GM13976 (cell line): ENCODE results near the gene DIABLO.

Experiments
- DNase-seq: peaks from one replicate; pipeline ENCODE4 v3.0.0; 2012; ENCODE audit warnings: low spot score
- CTCF ChIP-seq: IDR thresholded peaks from 2 replicates; pipeline ENCODE4 v1.5.1; 2012; ENCODE audit warnings: borderline replicate concordance, mild to moderate bottlenecking; ENCODE audit not compliant: insufficient read depth; ENCODE audit errors: extremely low read depth, missing control alignments, control extremely low read depth
- in situ Hi-C: fragments of 300-500 bp; cut with MboI; formaldehyde crosslinking; loops from one replicate; pipeline ENCODE4 v1.12.0; 2022; ENCODE audit warnings: low sequenced_read_pairs, mixed read lengths, inconsistent platforms; ENCODE audit not compliant: unreplicated experiment

DIABLO gene

GRCh38 chr12:122159882-122160281, 66.0 kb downstream of the DIABLO start:
- peak; percentile 47 for DNase-seq
- TF ChIP-seq CTCF, result peak; percentile 15
- in situ Hi-C loops, result no loop called here

GRCh38 chr12:122158700-122159285, 67.1 kb downstream of the DIABLO start:
- in situ Hi-C loops, result no loop called here

More at GRCh38 chr12:122158700-122159285, 67.1 kb downstream of the DIABLO start:
- no peak for TF ChIP-seq CTCF
- no peak for DNase-seq
